ENCODE data around the gene PCYT2.

- no peak for TF ChIP-seq POLR2AphosphoS5 (IDR thresholded peaks at IDR 0.05; ENCODE audit: insufficient read depth, low read depth, low read length)
- no peak for TF ChIP-seq CTCF (IDR thresholded peaks at IDR 0.05; ENCODE audit: extremely low read depth in 1 of 2, insufficient read depth in 1 of 2, low read depth in 1 of 2, low read length in 2 of 2)
- TF ChIP-seq EZH2 (IDR thresholded peaks at IDR 0.05; ENCODE audit: borderline replicate concordance, low read depth, low read length, severe bottlenecking), result no peak
- no peak for TF ChIP-seq POLR2A (IDR thresholded peaks at IDR 0.05; ENCODE audit: low read depth, low read length)
- no peak for TF ChIP-seq MAX (IDR thresholded peaks at IDR 0.05; ENCODE audit: insufficient read depth, insufficient read length)
- no peak for TF ChIP-seq JUN (IDR thresholded peaks at IDR 0.05; ENCODE audit: borderline replicate concordance, insufficient read depth, insufficient read length, low read depth)
- no peak for TF ChIP-seq MYC (IDR thresholded peaks at IDR 0.05; ENCODE audit: low read depth, low read length)
- no peak for TF ChIP-seq FOS (IDR thresholded peaks at IDR 0.05; ENCODE audit: borderline replicate concordance, insufficient read depth, low read length)
- TF ChIP-seq GATA2 (IDR thresholded peaks at IDR 0.05; ENCODE audit: insufficient read depth, insufficient read length, low read depth, low read length), result no peak
Measured at GRCh38 chr17:81895400-81895799, 15.8 kb downstream of the PCYT2 start.

Data from endothelial cell of umbilical vein (primary cell).